Tibial artery (tissue), 4 donors: Measurements from ENCODE around the gene OAF.

Experiments used
- DNase-seq, 2 donors: peaks; one replicate each; pipeline ENCODE4 v3.0.0-alpha.2; 2019
- H3K27ac ChIP-seq, 2 donors: fragments of 200-600 bp; sonication (generic) in 1 of 2; 1 replicate in 1 of 2; 2 replicates in 1 of 2; pipeline ENCODE4 v1.5.1; 2018 to 2019; ENCODE audit warnings: mild to moderate bottlenecking in 1 of 2
- H3K27me3 ChIP-seq, 2 donors: fragments of 200-600 bp; sonication (generic) in 1 of 2; one replicate each; pipeline versions ENCODE4 v1.5.1 to v1.6.0; 2016 to 2019
- H3K36me3 ChIP-seq, 3 donors: fragments of 200-600 bp; sonication (generic) in 2 of 3; one replicate each; pipeline ENCODE4 v1.5.1; 2016 to 2019; ENCODE audit warnings: mild to moderate bottlenecking in 2 of 3
- H3K4me1 ChIP-seq, 4 donors: fragments of 200-600 bp; sonication (generic) in 2 of 4; 1 replicate in 3 of 4; 2 replicates in 1 of 4; pipeline ENCODE4 v1.5.1; 2016 to 2019
- H3K4me3 ChIP-seq, 2 donors: fragments of 200-600 bp; sonication (generic) in 1 of 2; 1 replicate in 1 of 2; 2 replicates in 1 of 2; pipeline ENCODE4 v1.5.1; 2018 to 2019; ENCODE audit warnings: mild to moderate bottlenecking in 2 of 2
- H3K9me3 ChIP-seq, 3 donors: fragments of 200-600 bp; sonication (generic) in 1 of 3; one replicate each; pipeline ENCODE4 v1.5.1; 2016 to 2019
- intact Hi-C: fragments of 100-400 bp; cut with DNase I; formaldehyde crosslinking; loops from one replicate; pipeline ENCODE4 v1.15.0; 2023; ENCODE audit warnings: low total_unique reads
- TF ChIP-seq, protein P1 (sequence below), 2 experiments: fragments of 200-600 bp in 1 of 2; fragments of 450-650 bp in 1 of 2; IDR thresholded peaks; one replicate each; pipeline ENCODE4 v1.5.1; 2017 to 2019; ENCODE audit warnings: antibody characterized with exemption in 2 of 2, mild to moderate bottlenecking in 1 of 2, moderate library complexity in 1 of 2

The OAF gene

DNA sequence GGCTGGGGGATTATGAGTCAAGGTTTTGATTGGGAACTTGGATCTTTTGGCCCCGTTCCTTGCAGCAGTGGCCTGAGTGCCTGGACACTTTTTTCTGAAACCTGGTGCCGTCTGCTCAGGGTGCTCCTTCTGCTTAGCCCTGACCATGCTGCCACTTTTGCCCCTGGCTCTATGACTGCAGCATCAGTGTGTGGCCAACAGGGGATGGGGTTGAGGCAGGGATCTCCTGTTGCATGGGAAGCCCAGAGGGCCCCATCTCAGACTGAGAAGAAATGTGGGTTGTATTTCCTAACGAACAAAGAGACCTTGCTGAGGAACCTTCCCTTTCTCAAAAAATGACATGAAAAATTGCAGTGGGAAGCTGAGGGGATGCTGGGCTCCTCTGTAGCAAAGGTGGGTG, 47.8 kb downstream of the OAF start:
- intact Hi-C loops: no loop called here
- Histone ChIP-seq H3K27ac (no peak overlapping the region), H3K27me3 (peaks cover 0 to 53% of the 10 kb centered on the region in 2 donors)

DNA sequence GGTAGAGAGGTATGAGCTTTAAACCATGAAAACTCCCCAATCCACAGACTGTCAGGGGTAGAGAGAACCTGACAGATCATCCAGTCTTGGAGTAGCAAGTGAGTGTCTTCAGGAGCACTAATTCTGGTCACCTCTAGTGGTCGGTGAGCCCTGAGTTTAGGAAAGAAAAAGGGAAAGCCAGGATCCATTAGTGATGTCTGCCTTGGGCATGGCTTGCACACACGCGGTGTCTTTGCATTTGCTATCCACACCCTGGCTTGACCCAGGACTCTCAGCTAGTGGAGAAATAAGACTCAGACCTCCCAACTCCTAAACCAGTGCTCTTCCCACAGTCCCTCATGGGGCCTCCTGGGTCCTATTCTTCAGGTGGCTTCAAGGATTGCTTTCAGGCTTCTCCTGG, 48.4 kb downstream of the OAF start:
- Histone ChIP-seq H3K36me3 (no peaks in the 10 kb centered on the region), H3K4me1 (no peaks in the 10 kb centered on the region), H3K9me3 (no peaks in the 10 kb centered on the region), H3K4me3 (no peak overlapping the region), H3K27me3 (peaks cover 0 to 49% of the 10 kb centered on the region in 2 donors), H3K27ac (no peak overlapping the region)
- DNase-seq: no peak
- TF ChIP-seq, protein P1, sequence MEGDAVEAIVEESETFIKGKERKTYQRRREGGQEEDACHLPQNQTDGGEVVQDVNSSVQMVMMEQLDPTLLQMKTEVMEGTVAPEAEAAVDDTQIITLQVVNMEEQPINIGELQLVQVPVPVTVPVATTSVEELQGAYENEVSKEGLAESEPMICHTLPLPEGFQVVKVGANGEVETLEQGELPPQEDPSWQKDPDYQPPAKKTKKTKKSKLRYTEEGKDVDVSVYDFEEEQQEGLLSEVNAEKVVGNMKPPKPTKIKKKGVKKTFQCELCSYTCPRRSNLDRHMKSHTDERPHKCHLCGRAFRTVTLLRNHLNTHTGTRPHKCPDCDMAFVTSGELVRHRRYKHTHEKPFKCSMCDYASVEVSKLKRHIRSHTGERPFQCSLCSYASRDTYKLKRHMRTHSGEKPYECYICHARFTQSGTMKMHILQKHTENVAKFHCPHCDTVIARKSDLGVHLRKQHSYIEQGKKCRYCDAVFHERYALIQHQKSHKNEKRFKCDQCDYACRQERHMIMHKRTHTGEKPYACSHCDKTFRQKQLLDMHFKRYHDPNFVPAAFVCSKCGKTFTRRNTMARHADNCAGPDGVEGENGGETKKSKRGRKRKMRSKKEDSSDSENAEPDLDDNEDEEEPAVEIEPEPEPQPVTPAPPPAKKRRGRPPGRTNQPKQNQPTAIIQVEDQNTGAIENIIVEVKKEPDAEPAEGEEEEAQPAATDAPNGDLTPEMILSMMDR (IDR thresholded peaks at IDR 0.05): no peak
- intact Hi-C loops: no loop called here

More for the DNA sequence above, 47.8 kb downstream of the OAF start:
- no peak for DNase-seq
- Histone ChIP-seq H3K4me3 (no peak overlapping the region), H3K4me1 (no peaks in the 10 kb centered on the region), H3K36me3 (no peaks in the 10 kb centered on the region), H3K9me3 (no peaks in the 10 kb centered on the region)
- TF ChIP-seq, protein P1 (IDR thresholded peaks at IDR 0.05): no peak

- Histone ChIP-seq H3K36me3 (no peaks in the 10 kb centered on the region), H3K4me3 (no peak overlapping the region), H3K4me1 (no peaks in the 10 kb centered on the region), H3K9me3 (no peaks in the 10 kb centered on the region), H3K27me3 (peaks cover 0 to 42% of the 10 kb centered on the region in 2 donors), H3K27ac (no peak overlapping the region)
- DNase-seq: no peak
- TF ChIP-seq, protein P1 (IDR thresholded peaks at IDR 0.05): no peak
- intact Hi-C loops: no loop called here
These were observed 49.2 kb downstream of the OAF start for GRCh38 chr11:120259988-120260565.

- H3K4me1 ChIP-seq: no peaks in the 10 kb centered on the region
- TF ChIP-seq, protein P1 (IDR thresholded peaks at IDR 0.05): no peak
- intact Hi-C loops: no loop called here
- DNase-seq: no peak
- no peak overlapping the region for H3K27ac ChIP-seq
- peaks cover 0 to 36% of the 10 kb centered on the region in 2 donors for H3K27me3 ChIP-seq
- no peak overlapping the region for H3K4me3 ChIP-seq
- H3K9me3 ChIP-seq: no peaks in the 10 kb centered on the region
- no peaks in the 10 kb centered on the region for H3K36me3 ChIP-seq
These were observed 49.8 kb downstream of the OAF start for GRCh38 chr11:120260616-120261015.

DNA sequence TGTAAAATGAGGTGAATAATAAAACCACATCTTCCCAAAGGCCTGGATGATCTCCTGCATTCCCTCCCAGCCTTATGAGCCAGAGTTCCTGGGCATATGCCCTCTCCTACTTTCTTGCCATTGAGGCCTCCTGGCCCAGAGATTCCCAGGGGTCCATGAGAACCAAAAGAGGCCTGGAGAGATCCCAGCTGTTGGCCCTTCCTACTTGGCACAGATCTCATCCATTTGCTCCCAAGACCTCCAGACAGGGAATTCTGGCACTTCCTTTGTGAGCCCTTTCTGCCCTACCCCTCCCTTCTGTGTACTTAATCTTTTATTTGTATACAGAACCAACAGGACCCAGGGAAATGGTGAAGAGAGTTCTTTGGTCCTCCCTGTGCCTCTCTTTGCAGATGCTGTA, 50.5 kb downstream of the OAF start:
- TF ChIP-seq, protein P1 (IDR thresholded peaks at IDR 0.05): no peak
- Histone ChIP-seq H3K36me3 (no peaks in the 10 kb centered on the region), H3K9me3 (no peaks in the 10 kb centered on the region), H3K27me3 (peaks cover 0 to 29% of the 10 kb centered on the region in 2 donors), H3K27ac (no peak overlapping the region), H3K4me1 (no peaks in the 10 kb centered on the region), H3K4me3 (no peak overlapping the region)
- intact Hi-C loops: no loop called here
- no peak for DNase-seq

DNA sequence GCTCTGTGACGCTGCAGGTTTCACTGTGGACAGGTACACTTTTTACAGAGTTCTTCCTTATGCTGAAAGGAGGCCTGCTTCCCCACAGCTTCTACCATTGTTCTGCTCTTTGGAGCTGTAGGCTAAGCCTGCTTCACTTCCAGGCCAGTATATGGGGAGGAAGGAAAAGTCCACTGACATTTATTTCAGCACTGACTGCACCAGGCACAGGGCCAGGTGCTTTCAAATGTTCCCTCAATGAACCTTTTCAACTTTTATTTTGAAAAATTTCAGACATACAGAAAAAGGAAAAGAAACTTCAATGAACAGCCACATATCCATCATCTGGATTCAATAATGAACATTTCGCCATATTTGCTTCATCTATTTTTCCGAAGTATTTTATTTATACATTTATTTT, 51.1 kb downstream of the OAF start:
- no peak for DNase-seq
- Histone ChIP-seq H3K9me3 (no peaks in the 10 kb centered on the region), H3K36me3 (no peaks in the 10 kb centered on the region), H3K4me1 (no peaks in the 10 kb centered on the region), H3K27me3 (peaks cover 0 to 23% of the 10 kb centered on the region in 2 donors), H3K4me3 (no peak overlapping the region), H3K27ac (no peak overlapping the region)
- TF ChIP-seq, protein P1 (IDR thresholded peaks at IDR 0.05): no peak
- intact Hi-C loops: no loop called here
